SH-SY5Y (cell line): ENCODE results near the gene GCKR.

ENCODE experiments used
- GATA2 ChIP-seq: IDR thresholded peaks from 2 replicates; pipeline ENCODE4 v1.6.1; 2011; ENCODE audit warnings: mild to moderate bottlenecking, low read depth, low read length
- GATA3 ChIP-seq: IDR thresholded peaks from 2 replicates; pipeline ENCODE4 v1.6.1; 2011; ENCODE audit warnings: low read depth, mild to moderate bottlenecking, low read length, moderate library complexity

Gene GCKR

DNA sequence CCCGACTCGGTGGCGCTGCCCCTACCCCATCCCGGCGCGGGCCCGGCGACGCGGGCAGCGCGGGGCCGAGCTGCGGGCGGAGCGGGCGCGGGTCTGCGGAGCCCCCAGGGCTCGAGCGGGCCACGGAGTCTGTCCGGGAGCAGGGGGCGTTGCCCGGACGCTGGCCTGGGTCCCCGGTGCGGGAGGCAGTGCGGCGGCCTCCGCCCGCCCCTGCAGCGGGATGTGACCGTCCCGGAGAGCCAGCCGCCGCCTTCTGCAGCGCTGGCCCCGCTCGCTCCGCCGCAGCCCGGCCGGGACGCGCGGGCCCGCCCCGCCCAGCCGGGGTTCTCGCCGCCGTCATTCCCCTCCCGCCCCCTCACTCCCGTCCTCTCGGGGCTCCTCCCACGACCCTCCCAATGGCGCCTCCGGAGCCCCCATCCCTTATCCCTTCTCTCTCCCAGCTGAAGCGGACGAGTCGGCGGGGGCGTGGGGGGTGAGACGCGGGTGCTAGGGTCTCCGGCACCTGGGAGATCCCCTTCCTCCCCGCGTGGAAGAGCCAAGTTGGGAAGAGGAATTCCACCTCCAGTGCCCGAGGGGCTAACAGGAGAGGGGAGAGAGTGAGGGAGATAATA, 1.6 kb upstream of the GCKR start, which contains the start of gene FNDC4:
FNDC4 (minus strand) TSS at position 257 of the 611 bp plus-strand sequence. CDS start 521 bp downstream, outside the sequence.
- TF ChIP-seq GATA3 = no peak
- no peak for TF ChIP-seq GATA2

- TF ChIP-seq GATA2 (no peak), GATA3 (no peak)
These were observed 741 bp upstream of the GCKR start for GRCh38 chr2:27495840-27496356.

DNA sequence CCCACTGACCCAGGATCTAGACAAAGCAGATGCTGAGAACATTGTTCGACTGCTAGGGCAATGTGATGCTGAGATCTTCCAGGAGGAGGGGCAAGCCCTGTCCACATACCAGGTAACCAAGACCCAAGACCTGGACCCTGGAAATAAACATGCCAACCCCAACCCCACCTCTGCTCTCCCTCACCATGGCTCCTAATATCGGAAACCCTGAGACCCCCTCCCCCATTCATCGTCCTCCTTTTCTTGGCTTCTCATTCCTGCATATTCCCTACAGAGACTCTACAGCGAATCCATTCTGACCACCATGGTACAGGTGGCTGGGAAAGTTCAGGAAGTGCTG, 619 bp downstream of the GCKR start:
- TF ChIP-seq GATA2 (no peak), GATA3 (no peak)

GRCh38 chr2:27498975-27499374, 2.3 kb downstream of the GCKR start:
- TF ChIP-seq GATA2 = no peak
- no peak for TF ChIP-seq GATA3

GRCh38 chr2:27501042-27501441, 4.4 kb downstream of the GCKR start:
- TF ChIP-seq GATA2 = no peak
- no peak for TF ChIP-seq GATA3

GRCh38 chr2:27502142-27502541, 5.5 kb downstream of the GCKR start:
- TF ChIP-seq GATA2 = no peak
- no peak for TF ChIP-seq GATA3

DNA sequence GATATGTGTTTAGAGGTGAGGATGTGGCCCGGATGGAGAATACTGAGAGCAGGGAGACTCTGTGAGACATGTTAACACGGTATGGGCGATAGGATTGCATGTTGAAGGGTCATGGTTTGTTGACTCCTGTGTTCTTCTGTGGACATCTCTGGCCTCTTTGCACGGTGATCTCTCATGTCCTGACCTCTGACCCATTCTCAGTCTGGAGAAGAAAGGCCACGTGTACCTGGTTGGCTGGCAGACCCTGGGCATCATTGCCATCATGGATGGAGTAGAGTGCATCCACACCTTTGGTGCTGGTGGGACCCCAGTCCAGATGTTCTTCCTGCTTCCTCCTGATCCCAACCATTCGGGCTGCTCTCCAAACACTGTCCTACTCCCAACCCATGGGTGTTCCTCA, 9.9 kb downstream of the GCKR start:
- no peak for TF ChIP-seq GATA3
- no peak for TF ChIP-seq GATA2

- TF ChIP-seq GATA2 = no peak
- TF ChIP-seq GATA3 = no peak
These were observed 10.7 kb downstream of the GCKR start for GRCh38 chr2:27507293-27507692.

DNA sequence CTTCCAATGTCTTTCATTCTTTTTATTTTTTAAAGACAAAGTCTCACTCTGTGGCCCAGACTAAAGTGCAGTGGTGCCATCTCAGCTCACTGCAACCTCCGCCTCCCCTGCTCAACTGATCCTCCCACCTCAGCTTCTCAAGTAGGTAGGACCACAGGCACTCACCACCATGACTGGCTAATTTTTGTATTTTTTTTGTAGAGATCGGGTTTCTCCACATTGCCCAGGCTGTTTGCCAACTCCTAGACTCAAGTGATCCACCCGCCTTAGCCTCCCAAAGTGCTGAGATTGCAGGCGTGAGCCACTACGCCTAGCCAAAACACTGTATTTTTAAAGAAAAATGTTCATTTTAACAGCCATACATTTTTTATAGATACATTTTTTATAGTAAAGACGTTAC, 12.7 kb downstream of the GCKR start:
- TF ChIP-seq GATA3 (no peak), GATA2 (no peak)

GRCh38 chr2:27518113-27518781, 21.6 kb downstream of the GCKR start:
- TF ChIP-seq GATA2 (no peak), GATA3 (no peak)

GRCh38 chr2:27518782-27519113, 22.1 kb downstream of the GCKR start:
- TF ChIP-seq GATA3 = no peak
- no peak for TF ChIP-seq GATA2

DNA sequence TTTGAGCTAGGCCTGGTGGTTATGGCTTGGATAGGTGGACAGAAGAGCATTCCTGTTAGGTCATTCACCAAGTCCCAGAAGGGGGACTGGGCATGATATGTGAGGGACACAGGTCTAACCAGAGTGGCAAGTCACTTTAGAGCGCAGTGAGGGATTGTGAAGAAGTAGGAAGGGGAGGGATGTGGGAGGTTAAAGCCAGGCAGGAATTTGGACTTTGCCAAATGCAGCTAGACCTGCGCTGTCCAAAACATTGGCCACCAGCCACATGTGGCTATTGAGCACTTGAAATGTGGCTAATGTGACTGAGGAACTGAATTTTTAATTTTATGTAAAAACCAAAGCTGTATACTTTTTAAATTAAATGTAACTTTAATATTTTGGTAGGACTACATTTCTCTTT, 23.7 kb downstream of the GCKR start:
- TF ChIP-seq GATA3 = no peak
- no peak for TF ChIP-seq GATA2

DNA sequence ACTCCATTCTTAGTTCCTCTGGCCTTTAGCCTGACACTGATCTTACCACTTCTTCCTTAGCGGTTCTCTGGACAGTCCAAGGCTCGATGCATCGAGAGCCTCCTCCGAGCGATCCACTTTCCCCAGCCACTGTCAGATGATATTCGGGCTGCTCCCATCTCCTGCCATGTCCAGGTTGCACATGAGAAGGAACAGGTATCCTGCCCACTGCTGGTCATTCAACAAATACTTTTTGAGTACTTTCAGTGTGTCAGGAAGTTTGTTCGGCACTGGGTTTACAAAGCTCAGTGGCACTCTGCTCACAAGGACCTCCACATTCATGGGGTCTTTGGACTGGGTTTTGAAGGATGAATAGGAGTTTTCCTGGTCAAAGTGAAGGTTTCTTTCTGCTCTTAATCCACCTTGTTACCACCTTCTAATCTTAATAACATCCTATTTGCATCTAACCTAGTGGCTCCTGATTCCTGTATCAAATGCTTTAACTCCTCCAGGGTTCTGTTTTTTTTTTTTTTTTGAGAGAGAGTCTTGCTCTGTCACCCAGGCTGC, 25.8 kb downstream of the GCKR start:
- TF ChIP-seq GATA3 (no peak), GATA2 (no peak)

DNA sequence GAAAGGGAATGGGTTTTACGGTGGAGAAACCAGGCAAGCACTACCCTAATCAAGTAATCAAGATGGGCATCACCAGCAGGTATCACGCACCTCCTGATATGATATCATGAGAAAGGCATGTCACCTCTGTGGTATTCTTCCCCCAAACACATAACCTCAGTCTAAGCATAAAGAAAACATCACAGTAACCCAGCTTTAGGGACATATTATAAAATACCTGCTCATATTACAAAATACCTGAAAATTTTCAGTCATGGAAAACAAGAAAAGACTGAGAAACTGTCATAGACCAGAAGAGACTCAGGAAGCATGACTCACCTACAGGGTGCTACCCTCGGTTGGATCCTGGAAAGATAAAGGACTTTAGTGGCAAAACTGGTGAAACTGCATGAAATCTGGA, 30.5 kb downstream of the GCKR start:
- TF ChIP-seq GATA2 = no peak
- no peak for TF ChIP-seq GATA3

DNA sequence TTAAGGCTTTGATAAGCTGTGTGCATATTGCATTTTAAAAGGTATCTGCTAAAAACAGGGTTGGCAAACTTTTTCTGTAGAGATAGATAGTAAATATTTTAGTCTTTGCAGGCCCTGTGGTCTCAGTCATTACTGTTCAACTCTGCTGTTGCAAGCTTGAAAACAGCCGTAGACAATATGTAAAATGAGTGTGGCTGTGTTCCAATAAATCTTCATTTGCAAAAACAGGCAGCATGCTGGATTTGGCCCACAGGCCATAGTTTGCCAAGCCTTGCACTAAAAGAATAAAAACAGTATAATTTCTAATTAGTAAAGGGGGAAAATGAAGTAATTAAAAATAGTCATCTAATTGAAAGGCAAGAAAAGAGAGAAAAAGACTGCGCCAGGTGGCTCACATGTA, 35.3 kb downstream of the GCKR start:
- TF ChIP-seq GATA3 = no peak
- TF ChIP-seq GATA2 = no peak

DNA sequence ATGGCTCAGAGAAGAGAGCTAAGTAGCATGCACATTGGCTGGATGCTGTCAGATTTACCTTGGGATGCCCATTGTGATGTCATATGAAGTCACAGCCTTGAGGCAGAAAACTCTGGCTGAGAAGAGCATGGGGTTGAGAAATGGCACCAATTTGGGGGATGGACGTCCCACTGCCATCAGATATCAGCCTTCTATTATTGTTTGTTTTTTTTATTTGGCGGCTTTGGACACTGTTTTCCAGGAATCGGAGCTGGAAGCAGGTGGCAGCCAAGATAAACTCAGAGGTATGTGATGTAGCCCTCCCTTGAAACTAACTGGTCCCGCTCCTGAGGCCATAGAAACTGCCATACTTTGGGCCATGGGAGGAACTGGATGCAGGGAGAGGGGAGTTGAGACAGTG, 40.6 kb downstream of the GCKR start:
- no peak for TF ChIP-seq GATA2
